Left lung (tissue), 10 donors: ENCODE results near the gene GOLGA3. TPM values are rescaled to one million over a fixed set of nuclear protein-coding genes. Genes with fewer than 3 reads are reported as not detected.

Experiments
- ATAC-seq: fragments of 200-7000 bp; cut with Tn5 transposase; one replicate; pipeline ENCODE4 v1.9.1; 2020; ENCODE audit warnings: moderate library complexity
- DNase-seq, 4 donors: peaks; one replicate each; pipeline ENCODE4 v3.0.0-alpha.2; 2013 to 2020
- H3K27ac ChIP-seq, 2 donors: fragments of 200-600 bp; sonication (generic) in 1 of 2; one replicate each; pipeline versions ENCODE4 v1.5.0 to v1.8.0; 2020 to 2021
- H3K27me3 ChIP-seq, 2 donors: fragments of 200-600 bp; sonication (generic) in 1 of 2; one replicate each; pipeline versions ENCODE4 v1.5.0 to v1.8.0; 2020 to 2021
- H3K36me3 ChIP-seq, 2 donors: fragments of 200-600 bp; sonication (generic) in 1 of 2; one replicate each; pipeline versions ENCODE4 v1.5.0 to v1.8.0; 2020 to 2021
- H3K4me1 ChIP-seq, 2 donors: fragments of 200-600 bp; one replicate each; pipeline ENCODE4 v1.8.0; 2021
- H3K4me3 ChIP-seq, 2 donors: fragments of 200-600 bp; sonication (generic) in 1 of 2; one replicate each; pipeline versions ENCODE4 v1.5.0 to v1.8.0; 2020 to 2021; ENCODE audit warnings: mild to moderate bottlenecking in 1 of 2
- H3K9me3 ChIP-seq, 2 donors: fragments of 200-600 bp; sonication (generic) in 1 of 2; one replicate each; pipeline versions ENCODE4 v1.5.0 to v1.8.0; 2020 to 2021
- CTCF ChIP-seq, 2 donors: fragments of 200-600 bp; sonication (generic) in 1 of 2; IDR thresholded peaks; one replicate each; pipeline versions ENCODE4 v1.5.0 to v1.8.0; 2021; ENCODE audit warnings: antibody characterized with exemption in 2 of 2
- intact Hi-C, 2 donors: fragments of 100-400 bp; cut with DNase I; formaldehyde crosslinking; loops; one replicate each; pipeline versions ENCODE4 v1.11.2 to v1.14.2; 2022
- polyA plus RNA-seq, 6 donors: library from polyadenylated mRNA; unstranded; fragments of 120-200 nt; gene quantifications; one replicate each; pipeline ENCODE4 v1.2.1, GENCODE V29; 2013; ENCODE audit not compliant: insufficient read length in 6 of 6
- total RNA-seq, 2 donors: library from RNA; stranded (reverse); fragmentation: NEBNext Ultra II Directional; extraction: Animal tissue kit (Norgen Biotek cat#: 25700); gene quantifications; one replicate each; pipeline ENCODE4 v1.2.1, GENCODE V29; 2021
- donor health status: DM: no; HTN: yes; CAD: no.
- donor health status: DM: no; HTN: no; CAD: no.

GOLGA3 gene
- total and polyA plus RNA-seq, 8 donors = 40.6 to 82.6 (median 45.0) TPM

GRCh38 chr12:132736378-132736777 is 92.3 kb downstream of the GOLGA3 start:
- Histone ChIP-seq H3K9me3 (no peaks in the 10 kb centered on the region), H3K4me1 (no peaks in the 10 kb centered on the region), H3K4me3 (no peak overlapping the region), H3K36me3 (peaks cover 0 to 98% of the 10 kb centered on the region in 2 donors), H3K27ac (no peak overlapping the region), H3K27me3 (no peaks in the 10 kb centered on the region)
- intact Hi-C loops = no loop called here
- peak in 1 of 4 donors; percentile 53 for DNase-seq
- TF ChIP-seq CTCF (IDR thresholded peaks at IDR 0.05) = no peak
- no peak for ATAC-seq

- ATAC-seq = no peak
- H3K9me3 ChIP-seq = no peaks in the 10 kb centered on the region
- peaks cover 0 to 98% of the 10 kb centered on the region in 2 donors for H3K36me3 ChIP-seq
Measured at GRCh38 chr12:132735496-132735895, 93.2 kb downstream of the GOLGA3 start.

GRCh38 chr12:132734206-132734605 is 94.5 kb downstream of the GOLGA3 start:
- Histone ChIP-seq H3K27me3 (no peaks in the 10 kb centered on the region), H3K36me3 (peaks cover 0 to 96% of the 10 kb centered on the region in 2 donors), H3K4me3 (no peak overlapping the region), H3K4me1 (no peaks in the 10 kb centered on the region), H3K27ac (no peak overlapping the region), H3K9me3 (no peaks in the 10 kb centered on the region)
- peak in 1 of 4 donors; percentile 53 for DNase-seq
- intact Hi-C loops = no loop called here
- TF ChIP-seq CTCF (IDR thresholded peaks at IDR 0.05) = no peak
- no peak for ATAC-seq

More at GRCh38 chr12:132735496-132735895, 93.2 kb downstream of the GOLGA3 start:
- no peaks in the 10 kb centered on the region for H3K4me1 ChIP-seq
- no peak overlapping the region for H3K27ac ChIP-seq
- H3K4me3 ChIP-seq = no peak overlapping the region
- DNase-seq = peak in 1 of 4 donors; percentile 65
- no peaks in the 10 kb centered on the region for H3K27me3 ChIP-seq
- no peak for TF ChIP-seq CTCF (IDR thresholded peaks at IDR 0.05)
- intact Hi-C loops = no loop called here

- H3K4me1 ChIP-seq = no peaks in the 10 kb centered on the region
- no peaks in the 10 kb centered on the region for H3K27me3 ChIP-seq
- ATAC-seq (no peak), DNase-seq (peak in 1 of 4 donors; percentile 49)
- no peak overlapping the region for H3K27ac ChIP-seq
- H3K9me3 ChIP-seq = no peaks in the 10 kb centered on the region
- TF ChIP-seq CTCF (IDR thresholded peaks at IDR 0.05) = no peak
- no peak overlapping the region for H3K4me3 ChIP-seq
- peaks cover 0 to 95% of the 10 kb centered on the region in 2 donors for H3K36me3 ChIP-seq
- intact Hi-C loops = no loop called here
Measured at GRCh38 chr12:132731574-132731973, 97.1 kb downstream of the GOLGA3 start.

- Histone ChIP-seq H3K4me1 (no peaks in the 10 kb centered on the region), H3K36me3 (peaks cover 0 to 95% of the 10 kb centered on the region in 2 donors), H3K27me3 (no peaks in the 10 kb centered on the region), H3K27ac (no peak overlapping the region), H3K4me3 (no peak overlapping the region), H3K9me3 (no peaks in the 10 kb centered on the region)
- DNase-seq = peak in 1 of 4 donors; percentile 43
- TF ChIP-seq CTCF (IDR thresholded peaks at IDR 0.05) = no peak
- ATAC-seq = no peak
- intact Hi-C loops = no loop called here
Measured at GRCh38 chr12:132730353-132730752, 98.3 kb downstream of the GOLGA3 start.
